Measurements from ENCODE around the gene ESR2.

- TF ChIP-seq POLR2A (IDR thresholded peaks at IDR 0.05; ENCODE audit: low read length) = no peak
- no peak for TF ChIP-seq GATA1 (IDR thresholded peaks at IDR 0.05; ENCODE audit: low read depth, low read length)
These were observed 40.5 kb downstream of the ESR2 start for GRCh38 chr14:64253672-64254071.

Data from erythroblast (primary cell).